ENCODE measurements around the gene AIFM3. TPM values are rescaled to one million over a fixed set of nuclear protein-coding genes. Genes with fewer than 3 reads are reported as not detected.

AIFM3 gene
- total RNA-seq, 1 experiment from 2014 or later: not detected

- peak; percentile 53 for DNase-seq (ENCODE audit: low read depth)
Measured at GRCh38 chr22:20957683-20958431, 9.2 kb upstream of the AIFM3 start.

DNA sequence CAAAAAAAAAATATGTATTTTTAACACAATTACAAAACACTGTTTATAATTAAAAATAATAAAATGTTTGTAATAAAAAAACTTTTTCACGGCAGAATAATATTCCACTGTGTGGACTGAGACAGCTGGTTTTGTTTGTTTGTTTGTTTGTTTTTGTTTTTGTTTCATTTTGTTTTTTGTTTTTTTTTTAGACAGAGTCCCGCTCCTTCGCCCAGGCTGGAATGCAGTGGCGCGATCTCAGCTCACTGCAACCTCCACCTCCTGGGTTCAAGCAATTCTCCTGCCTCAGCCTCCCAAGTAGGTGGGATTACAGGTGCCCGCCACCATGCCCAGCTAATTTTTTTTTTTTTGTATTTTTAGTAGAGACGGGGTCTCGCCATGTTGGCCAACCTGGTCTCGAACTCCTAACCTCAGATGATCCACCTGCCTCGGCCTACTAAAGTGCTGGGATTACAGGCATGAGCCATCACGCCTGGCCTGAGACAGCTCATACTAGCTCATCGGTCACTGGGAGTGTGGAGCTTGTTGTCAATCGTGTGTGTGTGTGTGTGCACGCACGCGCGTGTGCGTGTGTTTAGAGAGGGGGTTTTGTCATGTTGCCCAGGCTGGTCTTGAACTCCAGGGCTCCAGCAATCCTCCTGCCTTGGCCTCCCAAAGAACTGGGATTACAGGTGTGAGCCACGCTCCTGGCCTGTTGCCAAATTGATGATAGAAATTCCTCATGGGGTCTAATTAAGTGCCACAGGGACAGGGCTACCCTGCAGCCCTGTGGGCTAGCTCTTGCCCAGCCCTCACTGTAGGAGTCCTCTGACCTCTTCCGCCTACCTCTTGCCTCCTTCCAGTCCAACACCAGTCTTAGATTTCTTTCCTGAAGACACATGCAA, 7.2 kb upstream of the AIFM3 start:
- DNase-seq (ENCODE audit: low read depth): no peak

DNA sequence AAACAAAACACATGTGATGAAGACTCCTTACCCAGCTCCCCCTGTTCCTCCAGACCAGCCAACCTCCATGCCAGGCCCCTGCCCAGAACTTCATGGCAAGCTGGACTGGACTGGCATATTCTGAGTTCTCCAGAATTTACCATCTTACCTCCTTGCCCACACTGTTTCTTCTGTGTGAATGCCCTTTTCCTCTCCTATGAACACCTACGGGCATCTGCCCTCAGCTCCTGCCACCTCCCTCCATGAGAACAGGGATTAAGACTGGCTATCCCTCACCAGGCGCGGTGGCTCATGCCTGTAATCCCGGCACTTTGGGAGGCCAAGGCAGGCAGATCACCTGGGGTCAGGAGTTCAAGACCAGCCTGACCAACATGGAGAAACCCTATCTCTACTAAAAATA, 6.4 kb upstream of the AIFM3 start:
- no peak for DNase-seq (ENCODE audit: low read depth)

- no peak for DNase-seq (ENCODE audit: low read depth)
Measured at GRCh38 chr22:20962491-20962945, 4.5 kb upstream of the AIFM3 start.

- no peak for DNase-seq (ENCODE audit: low read depth)
Measured at GRCh38 chr22:20963201-20964052, 3.6 kb upstream of the AIFM3 start.

GRCh38 chr22:20964090-20964798, 2.8 kb upstream of the AIFM3 start:
- no peak for DNase-seq (ENCODE audit: low read depth)

DNA sequence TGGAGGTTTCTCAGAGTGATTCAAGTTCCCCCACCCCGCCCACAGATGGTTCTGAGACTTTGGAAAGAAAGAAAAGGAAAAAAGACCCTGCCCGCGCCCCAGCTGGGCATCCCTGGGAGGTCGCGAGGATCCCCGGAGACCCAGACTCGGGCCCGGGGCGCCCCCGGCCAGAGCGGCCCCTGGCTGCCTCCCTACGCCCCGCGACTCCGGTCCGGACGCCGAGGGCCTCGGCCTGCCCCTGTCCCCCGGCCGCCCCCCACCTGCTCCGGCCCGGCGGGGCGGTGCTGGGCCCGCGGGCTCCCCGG, 2.3 kb upstream of the AIFM3 start:
- DNase-seq (ENCODE audit: low read depth): no peak

DNA sequence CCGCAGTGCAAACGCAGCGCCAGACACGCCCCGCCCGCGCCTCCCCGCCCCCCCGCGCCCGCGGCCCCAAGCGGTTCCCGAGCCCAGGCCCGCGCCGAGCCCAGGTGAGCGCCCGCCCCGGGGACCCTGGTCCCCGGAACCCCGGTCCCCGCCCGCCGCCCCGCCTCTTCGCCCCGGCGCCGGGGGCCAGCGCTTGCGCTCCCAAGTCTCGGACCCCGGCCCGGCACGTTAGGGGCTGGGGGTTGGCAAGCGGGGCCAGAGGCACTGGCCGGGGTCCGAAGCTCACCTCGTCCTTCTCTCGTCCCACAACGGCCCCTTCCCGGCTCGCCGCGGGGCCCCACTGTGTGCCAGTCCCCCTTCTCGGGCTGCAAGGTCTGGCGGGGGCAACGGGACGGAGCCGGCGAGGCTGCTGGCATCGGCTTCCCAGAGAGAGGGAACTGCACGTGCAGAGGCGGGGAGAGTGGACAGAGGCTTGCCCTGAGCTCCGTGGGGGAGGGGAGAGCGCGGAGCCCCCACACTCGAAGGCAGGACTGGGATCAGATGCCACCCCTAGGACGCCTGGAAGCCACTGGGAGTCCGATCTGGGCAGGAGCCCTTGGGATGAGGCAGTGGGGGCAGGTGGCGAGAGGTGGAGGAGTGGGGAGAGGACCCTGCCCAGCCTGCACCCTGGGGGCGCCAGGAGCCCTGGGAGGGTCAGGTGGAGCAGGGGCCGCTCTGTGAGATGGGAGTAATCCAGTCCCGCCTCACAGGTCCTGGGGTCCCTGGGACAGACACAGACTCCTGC, 1.8 kb upstream of the AIFM3 start:
- DNase-seq (ENCODE audit: low read depth): no peak

DNA sequence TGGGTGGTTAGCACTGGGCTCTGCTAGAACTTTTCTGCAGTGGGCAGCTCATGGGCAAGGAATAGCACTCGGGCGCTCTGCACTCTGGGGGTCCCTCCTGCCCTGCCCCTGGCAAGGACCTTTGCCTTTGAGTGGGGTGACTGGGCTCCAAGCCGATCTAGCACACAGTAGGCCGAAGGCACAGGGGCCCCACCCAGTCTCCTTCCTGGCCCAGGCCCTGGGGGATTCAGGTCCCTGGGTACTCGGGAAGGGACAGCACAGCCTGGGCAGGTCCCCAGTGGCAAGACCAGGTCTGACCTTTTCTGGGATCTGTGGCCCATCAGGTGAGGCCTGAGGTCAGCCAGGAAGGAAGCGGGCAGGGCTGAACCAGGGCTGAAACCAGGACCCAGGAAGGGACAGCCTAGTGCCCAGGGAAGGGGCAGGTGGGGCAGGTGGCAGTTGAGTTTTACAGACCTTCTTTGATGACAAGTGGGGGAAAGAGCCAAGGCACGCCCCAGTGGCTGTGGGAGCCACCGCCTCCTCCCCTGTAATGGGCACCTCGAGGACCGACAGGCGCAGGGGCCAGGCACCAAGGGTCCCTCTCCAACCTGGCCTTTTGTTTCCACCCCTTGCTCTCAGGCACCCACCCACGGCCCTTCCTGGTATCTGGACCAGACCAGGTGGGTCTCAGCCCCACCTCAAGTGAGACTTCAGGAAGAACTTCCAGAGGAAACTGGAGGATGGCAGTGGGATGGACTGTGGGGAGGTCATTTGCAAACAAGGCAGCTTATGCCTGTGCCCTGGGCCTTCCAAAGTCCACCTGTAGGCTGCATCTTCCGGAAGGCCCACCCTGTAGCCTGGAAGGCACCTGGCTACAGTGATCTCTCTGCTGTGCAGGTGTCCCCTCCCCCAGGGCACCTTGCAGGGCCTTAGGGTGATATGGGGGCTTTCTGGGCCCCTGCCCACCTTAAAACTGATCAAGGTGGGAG, 883 bp upstream of the AIFM3 start:
- DNase-seq (ENCODE audit: low read depth): no peak

GRCh38 chr22:20967697-20968211, 699 bp downstream of the AIFM3 start:
- DNase-seq (ENCODE audit: low read depth): no peak

DNA sequence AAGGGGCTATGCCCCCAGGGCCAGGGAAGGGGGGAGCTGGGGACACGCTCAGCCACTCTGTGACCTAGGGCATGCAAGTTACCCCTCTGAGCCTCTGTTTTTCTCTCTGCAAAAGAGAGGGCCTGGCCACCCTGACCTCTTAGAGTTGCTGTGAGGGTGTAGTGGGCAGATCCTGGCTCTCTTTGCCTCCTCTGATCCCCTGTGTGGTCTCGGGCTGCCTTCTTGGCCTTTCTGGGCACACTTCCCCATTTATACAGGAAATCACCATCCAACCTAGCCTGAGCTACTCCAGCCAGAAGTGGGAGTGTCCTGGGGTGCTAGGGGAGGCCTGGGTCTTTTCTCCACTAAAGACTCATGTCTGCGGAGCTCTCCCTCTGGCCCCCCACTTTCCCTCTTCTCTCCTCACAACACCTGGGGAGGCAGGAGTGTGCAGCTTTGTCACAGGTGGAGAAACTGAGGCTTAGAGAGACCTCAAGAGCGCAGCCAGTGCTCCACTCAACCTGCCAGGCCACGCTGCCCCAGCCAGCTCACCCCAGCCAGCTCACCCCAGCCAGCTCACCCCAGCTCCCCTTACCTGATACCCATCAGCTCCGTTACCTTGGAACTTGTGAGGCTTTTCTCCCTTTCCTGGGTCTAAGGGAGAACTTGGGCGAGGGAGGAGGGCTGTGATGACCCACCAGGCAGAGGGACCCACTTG, 1.4 kb downstream of the AIFM3 start:
- no peak for DNase-seq (ENCODE audit: low read depth)

DNA sequence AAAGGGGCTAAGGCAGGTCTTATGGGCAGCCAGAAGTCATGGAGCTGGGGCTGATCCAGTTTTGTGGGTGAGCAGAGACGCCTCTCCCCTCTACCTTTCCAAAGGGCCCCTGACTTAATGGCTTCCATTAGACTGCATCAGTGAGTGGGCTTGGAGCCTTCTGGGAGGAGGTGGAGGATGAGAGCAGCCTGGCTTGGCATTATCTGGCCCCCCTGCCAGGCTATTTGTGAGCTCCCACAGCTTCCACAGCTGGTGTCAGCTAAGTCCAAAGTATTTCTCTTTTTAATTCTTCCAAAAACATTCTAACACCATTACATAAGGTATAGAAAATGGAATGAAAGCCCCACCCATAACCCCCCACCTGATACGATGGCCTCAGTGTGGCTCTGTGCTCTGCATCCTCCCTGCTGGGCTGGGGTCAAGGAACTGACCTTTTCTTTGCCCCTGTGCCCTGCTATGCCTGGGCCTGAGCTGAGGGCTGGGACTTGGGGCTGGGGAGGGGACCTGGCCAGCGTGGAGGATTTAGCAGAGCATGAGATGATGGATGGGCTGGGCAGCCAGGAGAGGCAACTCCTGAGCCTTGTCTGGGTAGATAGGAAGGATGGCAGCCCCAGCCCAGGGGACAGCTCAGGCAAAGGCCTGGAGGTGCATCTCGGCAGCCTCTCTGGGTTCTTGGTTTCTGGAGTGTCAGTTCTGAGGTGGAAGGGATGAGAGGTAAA, 4.0 kb downstream of the AIFM3 start:
- no peak for DNase-seq (ENCODE audit: low read depth)

DNA sequence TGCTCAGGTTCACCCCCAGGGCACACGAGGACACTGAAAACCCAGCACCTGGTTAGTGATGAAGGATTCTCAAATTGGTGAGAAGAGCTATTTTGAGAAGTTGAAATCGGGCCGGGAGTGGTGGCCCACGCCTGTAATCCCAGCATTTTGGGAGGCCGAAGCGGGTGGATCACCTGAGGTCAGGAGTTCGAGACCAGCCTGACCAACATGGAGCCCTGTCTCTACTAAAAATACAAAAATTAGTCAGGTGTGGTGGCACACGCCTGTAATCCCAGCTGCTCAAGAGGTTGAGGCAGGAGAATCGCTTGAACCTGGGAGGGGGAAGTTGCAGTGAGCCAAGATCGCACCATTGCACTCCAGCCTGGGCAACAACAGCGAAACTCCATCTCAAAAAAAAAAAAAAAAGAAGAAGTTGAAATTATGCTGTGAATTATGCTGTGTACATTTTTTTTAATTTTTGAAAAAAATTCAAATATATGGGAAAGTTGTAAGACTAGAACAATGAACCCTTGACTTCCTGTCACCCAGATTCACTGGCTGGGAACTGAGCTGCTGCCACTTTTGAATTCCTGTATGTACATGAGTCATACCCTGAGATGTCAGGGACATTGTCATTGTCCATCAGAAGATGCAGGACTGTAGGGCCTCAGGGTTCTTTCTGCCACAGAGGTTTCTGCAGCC, 5.1 kb downstream of the AIFM3 start:
- DNase-seq (ENCODE audit: low read depth): peak; percentile 41

GRCh38 chr22:20972933-20973577, 6.0 kb downstream of the AIFM3 start:
- DNase-seq (ENCODE audit: low read depth): no peak

- no peak for DNase-seq (ENCODE audit: low read depth)
Measured at GRCh38 chr22:20973634-20974286, 6.7 kb downstream of the AIFM3 start.

DNA sequence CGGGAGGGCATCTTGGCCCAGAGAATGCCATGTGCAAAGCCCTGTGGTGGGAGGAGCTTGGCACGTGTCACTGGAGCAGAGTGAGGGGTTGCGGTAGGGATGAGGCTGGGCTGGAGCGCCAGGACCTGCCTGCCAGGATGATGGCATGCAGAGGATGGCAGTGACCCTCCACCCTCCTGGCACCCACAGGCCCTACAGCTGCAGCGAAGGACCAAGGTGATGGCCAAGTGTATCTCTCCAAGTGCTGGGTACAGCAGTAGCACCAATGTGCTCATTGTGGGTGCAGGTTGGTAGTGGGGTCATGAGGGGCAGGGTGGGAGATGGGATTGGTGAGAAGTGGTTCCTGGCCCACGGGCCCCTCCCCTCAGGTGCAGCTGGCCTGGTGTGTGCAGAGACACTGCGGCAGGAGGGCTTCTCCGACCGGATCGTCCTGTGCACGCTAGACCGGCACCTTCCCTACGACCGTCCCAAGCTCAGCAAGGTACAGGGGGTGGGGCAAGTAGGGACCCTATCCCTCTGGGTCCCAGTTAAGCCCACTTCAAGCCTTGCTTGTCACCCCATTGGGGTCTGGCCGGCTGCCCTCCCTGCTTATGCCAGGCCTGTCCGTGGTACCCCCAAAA, 7.4 kb downstream of the AIFM3 start:
- no peak for DNase-seq (ENCODE audit: low read depth)

Data from RPMI7951 (cell line).